Right lobe of liver (tissue), 6 donors: ENCODE results near the gene THTPA. TPM values are rescaled to one million over a fixed set of nuclear protein-coding genes. Genes with fewer than 3 reads are reported as not detected.
A peak's percentile ranks its signal among the peaks of the same experiment; 100 is the strongest.

Source experiments
- ATAC-seq, 4 donors: fragments of 200-7000 bp; cut with Tn5 transposase; one replicate each; pipeline ENCODE4 v1.9.1; 2020; ENCODE audit warnings: mild to moderate bottlenecking in 4 of 4, moderate library complexity in 4 of 4
- DNase-seq, 3 donors: peaks; one replicate each; pipeline ENCODE4 v3.0.0-alpha.2; 2020
- H3K27ac ChIP-seq, 3 donors: fragments of 200-600 bp; one replicate each; pipeline ENCODE4 v1.8.0; 2022
- H3K27me3 ChIP-seq, 2 donors: fragments of 200-600 bp; one replicate each; pipeline ENCODE4 v1.8.0; 2022
- H3K36me3 ChIP-seq, 4 donors: fragments of 200-600 bp; sonication (generic) in 1 of 4; one replicate each; pipeline versions ENCODE4 v1.5.1 to v1.8.0; 2017 to 2022; ENCODE audit warnings: control low read depth in 1 of 4
- H3K4me1 ChIP-seq, 4 donors: fragments of 200-600 bp; sonication (generic) in 1 of 4; one replicate each; pipeline versions ENCODE4 v1.5.1 to v1.8.0; 2017 to 2022; ENCODE audit warnings: control low read depth in 1 of 4
- H3K4me3 ChIP-seq, 3 donors: fragments of 200-600 bp; one replicate each; pipeline ENCODE4 v1.8.0; 2022
- H3K9me3 ChIP-seq, 4 donors: fragments of 200-600 bp; sonication (generic) in 1 of 4; one replicate each; pipeline versions ENCODE4 v1.5.1 to v1.8.0; 2017 to 2022; ENCODE audit warnings: control low read depth in 1 of 4
- CTCF ChIP-seq, 4 donors: fragments of 200-600 bp in 3 of 4; fragments of 450-650 bp in 1 of 4; IDR thresholded peaks; one replicate each; pipeline versions ENCODE4 v1.5.1 to v1.8.0; 2016 to 2022; ENCODE audit warnings: antibody characterized with exemption in 4 of 4, mild to moderate bottlenecking in 2 of 4
- POLR2A ChIP-seq: fragments of 450-650 bp; IDR thresholded peaks from one replicate; pipeline ENCODE4 v1.6.1; 2017; ENCODE audit warnings: antibody characterized with exemption, mild to moderate bottlenecking
- WGBS: methylation state at CpG from one replicate; pipeline ENCODE4 v1.1.6; 2018; ENCODE audit warnings: low coverage, low lambda C conversion rate; ENCODE audit not compliant: insufficient coverage; ENCODE audit errors: missing lambda C conversion rate; 5-methylcytosine and 5-hydroxymethylcytosine counted together
- intact Hi-C, 2 donors: fragments of 100-400 bp; cut with DNase I; formaldehyde crosslinking; loops; one replicate each; pipeline versions ENCODE4 v1.11.2 to v1.14.1; 2022
- total RNA-seq, 6 experiments: library from RNA; depleted of rRNA in 2 of 6; stranded (reverse); fragments of >200 nt in 2 of 6; fragmentation: NEBNext Ultra II Directional in 3 of 6; extraction: Animal tissue kit (Norgen Biotek cat#: 25700) in 3 of 6; gene quantifications; one replicate each; pipeline versions ENCODE4 v1.1.0 to v1.2.4, GENCODE V29; 2016 to 2023
- donor health status: DM: no; HTN: yes; CAD: no.
- donor health status: DM: no; HTN: no; CAD: no.
- donor health status: DM: no; HTN: no; CAD: no.
- donor health status: DM: no; HTN: yes; CAD: no.
- donor health status: DM: no; HTN: yes; CAD: no.

THTPA gene
- total RNA-seq, 6 experiments from 2014 or later: 8.2 to 15.0 (median 11.4) TPM

DNA sequence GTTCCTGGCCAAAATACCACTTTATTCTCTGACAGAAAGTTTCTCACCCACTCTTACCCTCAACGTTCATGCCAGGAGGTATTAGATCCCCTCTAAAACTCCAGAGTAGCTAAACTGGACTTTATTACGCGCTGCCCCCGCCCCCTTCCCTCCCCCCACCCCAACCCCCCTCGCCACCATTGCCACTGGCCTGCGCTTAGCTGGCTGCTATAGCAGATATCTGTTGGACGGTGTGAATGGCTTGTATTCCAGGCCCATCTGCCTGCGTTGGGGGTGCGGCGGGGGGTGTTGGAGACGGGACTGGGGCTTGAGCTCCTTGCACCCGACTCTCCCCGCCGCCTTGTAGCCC, 564 bp upstream of the THTPA start:
- H3K27ac ChIP-seq: peak overlapping the region in 2 of 3 donors; percentile 89 to 93
- peak overlapping the region; percentile 72 to 99 (median 90) for H3K4me3 ChIP-seq
- peaks cover 0 to 11% (median 0%) of the 10 kb centered on the region in 4 donors for H3K36me3 ChIP-seq
- DNase-seq (no peak), ATAC-seq (no peak)
- WGBS: 2% methylated on average over 12 of the region's 14 CpGs
- no peaks in the 10 kb centered on the region for H3K27me3 ChIP-seq
- H3K4me1 ChIP-seq: peaks cover 0 to 11% (median 3%) of the 10 kb centered on the region in 4 donors
- intact Hi-C loops: no loop called here
- H3K9me3 ChIP-seq: no peaks in the 10 kb centered on the region
- TF ChIP-seq POLR2A (no peak), CTCF (IDR thresholded peaks at IDR 0.05) (no peak)

GRCh38 chr14:23556700-23557440, 799 bp downstream of the THTPA start:
- Histone ChIP-seq H3K27me3 (no peaks in the 10 kb centered on the region), H3K36me3 (peaks cover 0 to 16% (median 0%) of the 10 kb centered on the region in 4 donors), H3K4me1 (peaks cover 0 to 11% (median 3%) of the 10 kb centered on the region in 4 donors), H3K4me3 (peak overlapping the region; percentile 72 to 99 (median 90)), H3K27ac (peak overlapping the region; percentile 89 to 95 (median 93)), H3K9me3 (no peaks in the 10 kb centered on the region)
- no peak for TF ChIP-seq CTCF (IDR thresholded peaks at IDR 0.05)
- no peak for TF ChIP-seq POLR2A
- DNase-seq (no peak), ATAC-seq (no peak)
- intact Hi-C loops: no loop called here
- WGBS: 13% methylated on average over 3 of the region's 17 CpGs

DNA sequence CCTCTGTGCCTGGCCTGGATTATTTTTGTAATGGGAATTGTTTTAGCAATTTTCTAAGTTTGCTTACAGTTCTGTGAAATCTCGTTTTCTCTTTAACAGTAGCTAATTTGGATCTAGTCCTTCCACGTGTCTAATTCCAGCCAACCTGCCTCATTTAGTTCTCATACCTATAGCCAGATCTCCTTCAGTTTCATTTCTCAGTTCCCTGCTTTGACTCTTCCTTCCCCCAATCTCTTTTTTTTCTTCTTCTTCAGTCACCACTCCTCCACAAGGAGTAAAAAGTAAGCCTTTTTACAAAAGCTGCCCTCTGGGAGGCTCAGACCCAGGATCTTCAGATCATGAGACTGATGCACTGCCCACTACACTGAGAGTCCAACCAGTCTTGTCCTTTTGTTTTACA, 1.4 kb downstream of the THTPA start:
- H3K27me3 ChIP-seq: no peaks in the 10 kb centered on the region
- no peaks in the 10 kb centered on the region for H3K9me3 ChIP-seq
- TF ChIP-seq POLR2A: no peak
- no peak for TF ChIP-seq CTCF (IDR thresholded peaks at IDR 0.05)
- ATAC-seq (no peak), DNase-seq (no peak)
- peaks cover 0 to 11% (median 3%) of the 10 kb centered on the region in 4 donors for H3K4me1 ChIP-seq
- no peak overlapping the region for H3K27ac ChIP-seq
- peaks cover 0 to 18% (median 0%) of the 10 kb centered on the region in 4 donors for H3K36me3 ChIP-seq
- 41% methylated on average over 2 of the region's 2 CpGs for WGBS
- intact Hi-C loops: no loop called here
- H3K4me3 ChIP-seq: no peak overlapping the region

DNA sequence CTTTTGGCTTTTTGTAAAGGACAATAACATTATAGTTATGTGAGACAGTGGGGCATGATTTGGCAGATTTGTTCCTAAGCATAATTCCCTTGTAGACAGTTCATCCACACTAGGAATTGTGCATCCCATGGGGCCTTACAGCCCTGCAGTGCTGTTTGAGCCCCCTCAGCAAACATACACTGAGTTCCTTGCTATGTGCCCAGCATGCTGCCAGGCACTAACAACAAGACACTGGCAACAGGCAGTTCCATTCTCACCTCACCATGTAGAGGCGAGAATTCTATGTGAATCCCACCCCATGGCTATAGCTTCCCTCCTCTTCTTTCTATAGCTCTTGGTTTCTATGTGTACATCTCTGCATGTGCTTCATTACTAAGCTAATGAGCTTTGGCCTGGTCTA, 1.9 kb downstream of the THTPA start:
- Histone ChIP-seq H3K27me3 (no peaks in the 10 kb centered on the region), H3K9me3 (no peaks in the 10 kb centered on the region), H3K36me3 (peaks cover 0 to 18% (median 0%) of the 10 kb centered on the region in 4 donors), H3K27ac (no peak overlapping the region), H3K4me3 (no peak overlapping the region), H3K4me1 (peaks cover 0 to 11% (median 3%) of the 10 kb centered on the region in 4 donors)
- DNase-seq: no peak
- intact Hi-C loops: no loop called here
- no CpG with 5 or more reads among the region's 1 CpG for WGBS
- TF ChIP-seq POLR2A (no peak), CTCF (IDR thresholded peaks at IDR 0.05) (no peak)
- ATAC-seq: no peak
